Endodermal cell (in vitro differentiated cells): Measurements from ENCODE around the gene INSYN2B. TPM values are rescaled to one million over a fixed set of nuclear protein-coding genes. Genes with fewer than 3 reads are reported as not detected.

Experiments used
- DNase-seq: peaks from one replicate; pipeline ENCODE4 v3.0.0-alpha.2; 2017
- H3K27ac ChIP-seq: 2 replicates; pipeline ENCODE4 v1.5.1; 2013; ENCODE audit warnings: mild to moderate bottlenecking, low read depth, low read length, moderate library complexity
- H3K27me3 ChIP-seq: 2 replicates; pipeline ENCODE4 v1.6.1; 2013; ENCODE audit warnings: mild to moderate bottlenecking, low read length, moderate library complexity; ENCODE audit not compliant: insufficient read depth, control insufficient read depth, poor library complexity, severe bottlenecking
- H3K36me3 ChIP-seq: 2 replicates; pipeline ENCODE4 v1.7.0; 2013; ENCODE audit warnings: mild to moderate bottlenecking, low read length, moderate library complexity; ENCODE audit not compliant: control insufficient read depth, insufficient read depth
- H3K4me1 ChIP-seq: one replicate; pipeline ENCODE4 v1.7.0; 2013; ENCODE audit warnings: low read length; ENCODE audit not compliant: control insufficient read depth, insufficient read depth
- H3K4me3 ChIP-seq: 2 replicates; pipeline ENCODE4 v1.5.1; 2013; ENCODE audit warnings: mild to moderate bottlenecking, low read length, moderate library complexity
- H3K9ac ChIP-seq: 2 replicates; pipeline ENCODE4 v1.6.1; 2013; ENCODE audit warnings: mild to moderate bottlenecking, low read length, moderate library complexity; ENCODE audit not compliant: poor library complexity, severe bottlenecking; ENCODE audit errors: extremely low read depth
- H3K9me3 ChIP-seq: 2 replicates; pipeline ENCODE4 v1.6.1; 2013; ENCODE audit warnings: mild to moderate bottlenecking, low read length, moderate library complexity; ENCODE audit not compliant: control insufficient read depth
- H3K27ac Mint-ChIP-seq: 2 replicates; pipeline ENCODE4 v1.8.0; 2020; ENCODE audit warnings: mixed read lengths
- H3K27me3 Mint-ChIP-seq: 2 replicates; pipeline ENCODE4 v1.8.0; 2021; ENCODE audit warnings: mild to moderate bottlenecking, mixed read lengths; ENCODE audit not compliant: insufficient read depth
- H3K36me3 Mint-ChIP-seq: 2 replicates; pipeline ENCODE4 v1.8.0; 2020; ENCODE audit warnings: low read depth, mixed read lengths
- H3K4me1 Mint-ChIP-seq: 2 replicates; pipeline ENCODE4 v1.8.0; 2020; ENCODE audit warnings: mixed read lengths
- H3K4me3 Mint-ChIP-seq: 2 replicates; pipeline ENCODE4 v1.8.0; 2020; ENCODE audit warnings: mild to moderate bottlenecking, moderate library complexity, mixed read lengths
- H3K9me3 Mint-ChIP-seq: 2 replicates; pipeline ENCODE4 v1.8.0; 2020; ENCODE audit warnings: mild to moderate bottlenecking, mixed read lengths
- CTCF ChIP-seq: fragments of 200-600 bp; sonication (generic); conservative IDR thresholded peaks from 2 replicates; pipeline ENCODE4 v1.5.0; 2021; ENCODE audit warnings: antibody characterized with exemption, mild to moderate bottlenecking
- WGBS, 2 experiments: methylation state at CpG; one replicate each; pipeline versions ENCODE4 v1.1.5 to v1.1.7; 2013; ENCODE audit warnings: missing lambda C conversion rate in 2 of 2, mixed read lengths in 1 of 2; ENCODE audit not compliant: insufficient coverage in 1 of 2, insufficient read length in 1 of 2; 5-methylcytosine and 5-hydroxymethylcytosine counted together
- total RNA-seq, 2 donors: library from RNA; stranded (reverse); fragmentation: NEBNext Ultra II Directional in 1 of 2; extraction: Animal tissue kit (Norgen Biotek cat#: 25700) in 1 of 2; gene quantifications; 2 replicates in 1 of 2; 3 replicates in 1 of 2; pipeline ENCODE4 v1.2.1, GENCODE V29; 2021

INSYN2B gene
- total RNA-seq, 2 donors from 2014 or later = not detected

- WGBS, 2 experiments = 72 to 75% methylated on average over 5 to 8 of the region's 8 CpGs
- no peaks in the 10 kb centered on the region for H3K27me3 ChIP-seq
- Mint-ChIP-seq H3K4me3 (no peak overlapping the region), H3K27me3 (no peaks in the 10 kb centered on the region), H3K9me3 (no peaks in the 10 kb centered on the region), H3K27ac (no peak overlapping the region), H3K36me3 (no peaks in the 10 kb centered on the region), H3K4me1 (peaks cover 7% of the 10 kb centered on the region)
- H3K4me1 ChIP-seq = no peaks in the 10 kb centered on the region
- no peak overlapping the region for H3K9ac ChIP-seq
- H3K36me3 ChIP-seq = no peaks in the 10 kb centered on the region
- H3K4me3 ChIP-seq = no peak overlapping the region
- no peak overlapping the region for H3K27ac ChIP-seq
- no peaks in the 10 kb centered on the region for H3K9me3 ChIP-seq
- TF ChIP-seq CTCF = no peak
- no peak for DNase-seq
Observed at GRCh38 chr5:169970911-169971765, 9.2 kb downstream of the INSYN2B start.

GRCh38 chr5:169970339-169970738, 10.0 kb downstream of the INSYN2B start:
- no peak overlapping the region for H3K4me3 Mint-ChIP-seq
- H3K27ac Mint-ChIP-seq = no peak overlapping the region
- peaks cover 7% of the 10 kb centered on the region for H3K4me1 Mint-ChIP-seq
- no peaks in the 10 kb centered on the region for H3K9me3 ChIP-seq
- no peak overlapping the region for H3K4me3 ChIP-seq
- H3K27me3 Mint-ChIP-seq = no peaks in the 10 kb centered on the region
- no peaks in the 10 kb centered on the region for H3K36me3 ChIP-seq
- H3K9ac ChIP-seq = no peak overlapping the region
- TF ChIP-seq CTCF = no peak
- no peaks in the 10 kb centered on the region for H3K36me3 Mint-ChIP-seq
- no peak for DNase-seq
- no peaks in the 10 kb centered on the region for H3K27me3 ChIP-seq
- no peaks in the 10 kb centered on the region for H3K4me1 ChIP-seq
- no peaks in the 10 kb centered on the region for H3K9me3 Mint-ChIP-seq
- no peak overlapping the region for H3K27ac ChIP-seq

GRCh38 chr5:169964246-169964645, 16.0 kb downstream of the INSYN2B start:
- Histone ChIP-seq H3K4me3 (no peak overlapping the region), H3K4me1 (no peaks in the 10 kb centered on the region), H3K27me3 (no peaks in the 10 kb centered on the region), H3K9ac (no peak overlapping the region), H3K36me3 (no peaks in the 10 kb centered on the region), H3K27ac (no peak overlapping the region), H3K9me3 (no peaks in the 10 kb centered on the region)
- H3K27ac Mint-ChIP-seq = no peak overlapping the region
- no peaks in the 10 kb centered on the region for H3K36me3 Mint-ChIP-seq
- no peaks in the 10 kb centered on the region for H3K9me3 Mint-ChIP-seq
- 43 to 78% methylated on average over 3 to 5 of the region's 5 CpGs for WGBS, 2 experiments
- no peaks in the 10 kb centered on the region for H3K27me3 Mint-ChIP-seq
- H3K4me1 Mint-ChIP-seq = peaks cover 7% of the 10 kb centered on the region
- DNase-seq = no peak
- TF ChIP-seq CTCF = no peak
- no peak overlapping the region for H3K4me3 Mint-ChIP-seq
